Hematopoietic multipotent progenitor cell treated with erythropoietin and hydrocortisone succinate and interleukin-3 and kit ligand, for 17 days (in vitro differentiated cells): ENCODE results near the gene CGNL1.

Experiments used
- DNase-seq: peaks from one replicate; pipeline ENCODE4 v3.0.0-alpha.2; 2015; ENCODE audit warnings: low spot score

The CGNL1 gene

GRCh38 chr15:57548835-57549234, 172.5 kb downstream of the CGNL1 start:
- no peak for DNase-seq

GRCh38 chr15:57549935-57550334, 173.6 kb downstream of the CGNL1 start:
- DNase-seq = no peak

- no peak for DNase-seq
These were observed 174.3 kb downstream of the CGNL1 start for GRCh38 chr15:57550640-57551039.

GRCh38 chr15:57551715-57552677, 175.7 kb downstream of the CGNL1 start:
- no peak for DNase-seq

- DNase-seq = no peak
These were observed 176.5 kb downstream of the CGNL1 start for GRCh38 chr15:57552678-57553334.

GRCh38 chr15:57553526-57553925, 177.2 kb downstream of the CGNL1 start:
- DNase-seq = no peak

GRCh38 chr15:57554063-57554811, 177.9 kb downstream of the CGNL1 start:
- DNase-seq = no peak

GRCh38 chr15:57554812-57555179, 178.5 kb downstream of the CGNL1 start:
- no peak for DNase-seq

- DNase-seq = no peak
These were observed 179.0 kb downstream of the CGNL1 start for GRCh38 chr15:57555270-57555669.

GRCh38 chr15:57556040-57556439, 179.7 kb downstream of the CGNL1 start:
- no peak for DNase-seq

GRCh38 chr15:57557267-57557666, 181.0 kb downstream of the CGNL1 start:
- DNase-seq = no peak

- DNase-seq = no peak
These were observed 181.5 kb downstream of the CGNL1 start for GRCh38 chr15:57557810-57558209.

GRCh38 chr15:57559875-57560274, 183.6 kb downstream of the CGNL1 start:
- peak; percentile 66 for DNase-seq

GRCh38 chr15:57561041-57561711, 184.9 kb downstream of the CGNL1 start:
- DNase-seq = peak; percentile 66

GRCh38 chr15:57562196-57562769, 186.0 kb downstream of the CGNL1 start:
- DNase-seq = no peak

- DNase-seq = no peak
These were observed 187.1 kb downstream of the CGNL1 start for GRCh38 chr15:57563416-57563815.

- DNase-seq = no peak
These were observed 189.0 kb downstream of the CGNL1 start for GRCh38 chr15:57565311-57565710.

- no peak for DNase-seq
These were observed 190.5 kb downstream of the CGNL1 start for GRCh38 chr15:57566834-57567233.

- DNase-seq = no peak
These were observed 191.6 kb downstream of the CGNL1 start for GRCh38 chr15:57567891-57568290.

GRCh38 chr15:57568299-57568698, 192.0 kb downstream of the CGNL1 start:
- no peak for DNase-seq

- DNase-seq = no peak
These were observed 194.0 kb downstream of the CGNL1 start for GRCh38 chr15:57570340-57570739.

GRCh38 chr15:57570994-57571393, 194.7 kb downstream of the CGNL1 start:
- no peak for DNase-seq
